GM18499 (cell line): ENCODE data around the gene PLA2G5.

Experiments used
- ATAC-seq: cut with Tn5 transposase; IDR thresholded peaks from one replicate; pipeline ENCODE4 v1.9.1; 2021; ENCODE audit warnings: moderate number of reproducible peaks; ENCODE audit not compliant: insufficient read depth, unreplicated experiment

PLA2G5 gene

DNA sequence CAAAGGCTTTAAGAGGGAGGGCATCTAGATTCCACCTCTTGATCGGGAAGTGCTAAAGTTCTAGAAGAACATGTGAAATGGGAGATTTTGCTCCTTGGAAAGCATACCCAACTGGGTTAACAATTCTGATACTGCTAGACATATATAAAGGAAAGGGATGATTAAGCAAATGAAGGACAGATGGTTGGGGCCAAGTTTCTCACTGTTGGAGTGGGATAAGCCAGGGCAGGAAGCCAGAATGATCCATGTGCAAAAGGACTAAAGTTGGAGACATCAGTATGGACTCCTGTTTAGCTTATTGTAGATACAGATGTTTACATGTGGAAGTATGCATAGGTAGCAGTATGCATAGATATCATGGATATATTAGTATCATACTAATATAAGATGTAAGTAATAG is 16.8 kb downstream of the PLA2G5 start:
- ATAC-seq, result no peak

DNA sequence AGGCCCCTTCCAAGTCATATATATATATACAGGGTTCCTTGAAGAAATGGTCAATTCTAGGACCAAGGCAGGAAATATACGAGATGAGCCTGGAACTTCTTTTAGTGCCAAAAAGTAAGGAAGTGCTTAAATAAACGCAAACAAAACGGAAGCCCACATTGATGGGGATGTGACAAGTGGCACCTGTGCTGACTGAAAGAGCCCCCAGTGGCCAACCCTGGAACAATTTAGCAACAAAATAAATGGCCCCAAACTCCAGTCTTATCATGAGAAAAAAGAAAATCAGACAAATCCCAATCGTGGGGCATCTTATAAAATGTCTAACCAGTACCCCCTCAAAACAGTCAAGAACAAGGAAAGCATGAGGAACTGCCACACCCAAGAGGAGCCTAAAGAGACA is 17.7 kb downstream of the PLA2G5 start:
- ATAC-seq, result no peak

DNA sequence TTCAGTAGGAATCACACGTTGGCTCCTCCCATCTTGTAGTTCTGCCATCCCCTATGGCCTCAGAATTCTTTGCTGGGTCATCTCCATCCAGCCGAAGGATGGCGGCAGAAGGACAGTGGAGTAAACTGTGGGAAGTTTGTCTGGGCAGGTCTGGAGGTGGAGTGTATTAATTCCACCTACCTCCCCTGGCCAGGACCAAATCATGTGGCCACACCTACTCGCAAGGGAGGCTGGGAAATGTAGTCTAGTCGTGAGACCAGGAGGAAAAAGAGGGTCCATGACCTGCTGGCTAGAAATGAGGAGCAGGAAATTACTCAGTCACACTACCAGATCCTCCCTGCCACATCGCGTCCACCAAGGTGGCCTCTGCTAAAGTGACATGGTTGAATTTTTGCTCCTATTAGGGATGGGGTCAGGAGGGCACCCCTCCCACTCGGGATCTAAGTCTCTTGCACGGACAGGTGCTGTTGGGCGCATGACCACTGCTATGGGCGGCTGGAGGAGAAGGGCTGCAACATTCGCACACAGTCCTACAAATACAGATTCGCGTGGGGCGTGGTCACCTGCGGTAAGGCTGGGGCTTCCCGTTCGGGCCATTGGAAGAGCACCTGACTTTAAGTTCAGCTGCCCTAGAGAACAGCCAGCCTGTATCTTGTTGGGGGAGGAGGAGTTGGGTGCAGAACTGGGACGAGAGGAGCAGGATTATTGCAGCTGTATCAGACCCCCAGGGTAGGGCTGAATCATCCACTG is 19.5 kb downstream of the PLA2G5 start:
- ATAC-seq, result no peak

DNA sequence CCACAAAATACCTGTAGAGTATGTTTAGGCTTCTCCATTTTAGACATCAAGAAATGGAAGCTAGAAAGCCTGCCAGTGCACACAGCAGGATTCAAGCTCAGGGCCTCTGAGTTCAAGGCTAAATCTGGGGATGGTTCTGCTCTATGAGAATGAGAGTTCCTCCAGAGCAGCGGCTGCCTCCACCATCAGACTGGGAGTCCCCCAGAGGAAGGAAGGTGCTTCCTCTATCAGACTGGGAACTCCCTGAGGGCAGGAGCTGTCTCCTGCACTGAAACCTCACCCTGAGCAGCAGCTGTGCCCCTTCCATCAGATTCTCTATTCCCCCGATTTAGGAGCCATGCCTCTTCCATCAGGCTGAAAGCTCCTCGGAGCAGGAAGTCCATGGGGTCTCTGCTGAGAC is 20.1 kb downstream of the PLA2G5 start:
- no peak for ATAC-seq

DNA sequence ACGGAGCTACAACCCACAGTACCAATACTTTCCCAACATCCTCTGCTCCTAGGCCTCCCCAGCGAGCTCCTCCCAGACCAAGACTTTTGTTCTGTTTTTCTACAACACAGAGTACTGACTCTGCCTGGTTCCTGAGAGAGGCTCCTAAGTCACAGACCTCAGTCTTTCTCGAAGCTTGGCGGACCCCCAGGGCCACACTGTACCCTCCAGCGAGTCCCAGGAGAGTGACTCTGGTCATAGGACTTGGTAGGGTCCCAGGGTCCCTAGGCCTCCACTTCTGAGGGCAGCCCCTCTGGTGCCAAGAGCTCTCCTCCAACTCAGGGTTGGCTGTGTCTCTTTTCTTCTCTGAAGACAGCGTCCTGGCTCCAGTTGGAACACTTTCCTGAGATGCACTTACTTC is 20.6 kb downstream of the PLA2G5 start:
- ATAC-seq, result no peak

DNA sequence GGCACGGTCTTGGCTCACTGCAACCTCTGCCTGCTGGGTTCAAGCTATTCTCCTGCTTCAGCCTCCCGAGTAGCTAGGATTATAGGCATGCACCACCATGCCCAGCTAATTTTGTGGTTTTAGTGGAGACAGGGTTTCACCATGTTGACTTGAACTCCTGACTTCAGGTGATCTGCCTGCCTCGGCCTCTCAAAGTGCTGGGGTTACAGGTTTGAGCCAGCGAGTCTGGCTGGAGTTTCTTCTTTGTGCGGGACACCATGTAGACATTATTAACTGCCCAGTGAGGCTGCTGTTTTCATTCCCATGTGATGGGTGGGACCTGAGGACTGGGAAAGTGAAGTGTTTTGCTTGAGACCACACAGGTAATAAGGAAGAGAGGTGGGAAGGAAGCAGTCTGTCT is 23.3 kb downstream of the PLA2G5 start:
- ATAC-seq, result no peak

DNA sequence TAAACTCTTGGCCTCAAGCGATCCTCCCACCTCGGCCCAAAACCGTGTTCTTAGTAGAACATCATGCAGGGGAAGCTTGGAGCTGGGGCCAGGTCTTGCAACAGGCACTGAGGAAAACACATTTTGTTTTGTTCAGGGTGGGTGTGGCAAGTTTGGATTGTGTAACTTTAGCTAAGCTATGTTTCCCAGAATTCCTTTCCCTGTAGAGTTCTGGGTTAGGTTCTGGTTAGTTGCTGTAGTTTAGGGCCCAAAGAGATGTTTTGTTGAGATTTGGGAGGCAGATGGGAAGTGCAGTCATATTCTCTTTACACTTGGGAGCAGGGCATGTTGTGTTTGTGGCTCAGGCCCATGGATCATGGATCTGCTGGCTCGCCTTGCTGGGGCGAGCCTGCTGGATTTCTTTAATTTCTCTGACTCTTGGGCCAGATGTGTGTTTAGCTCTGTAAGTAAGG is 24.0 kb downstream of the PLA2G5 start:
- ATAC-seq, result no peak

DNA sequence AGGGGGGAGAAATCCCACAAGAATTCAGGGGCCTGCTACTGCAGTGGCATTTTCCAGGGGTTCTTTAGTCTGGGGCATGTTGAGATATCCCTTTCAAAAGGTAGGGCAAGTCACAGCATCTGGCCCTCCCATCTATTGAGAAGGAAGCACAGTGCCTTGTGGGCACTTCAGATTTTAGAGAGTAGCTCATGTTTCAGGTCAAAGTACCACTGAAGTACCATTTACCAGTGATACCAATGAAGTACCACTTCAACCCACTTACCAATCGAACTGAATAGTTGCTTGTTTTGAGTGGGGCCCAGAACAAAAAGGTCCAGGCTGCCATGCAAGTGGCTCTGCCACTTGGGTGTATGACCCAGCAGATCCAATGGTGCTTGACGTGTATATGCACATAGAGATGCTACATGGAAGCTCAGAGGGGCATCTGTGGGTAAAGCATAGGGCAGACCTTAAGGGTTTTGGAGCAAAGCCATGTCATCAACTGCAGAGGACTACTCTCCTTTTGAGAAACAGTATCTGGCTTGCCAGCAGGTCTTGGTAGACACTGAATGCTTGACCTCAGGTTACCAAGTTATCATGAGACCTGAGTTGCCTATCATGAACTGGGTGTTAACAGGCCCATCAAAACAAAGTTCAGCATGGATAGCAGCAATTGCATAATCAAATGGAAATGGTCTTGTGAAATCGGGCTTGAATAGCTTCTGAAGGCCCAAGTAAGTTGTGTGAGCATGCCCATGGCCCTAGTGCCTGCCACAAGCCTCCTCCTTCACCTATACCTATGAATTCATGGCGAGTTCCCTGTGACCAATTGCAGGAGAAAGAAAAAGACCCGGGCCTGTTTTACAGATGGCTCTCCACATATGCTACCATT is 25.8 kb downstream of the PLA2G5 start:
- no peak for ATAC-seq

DNA sequence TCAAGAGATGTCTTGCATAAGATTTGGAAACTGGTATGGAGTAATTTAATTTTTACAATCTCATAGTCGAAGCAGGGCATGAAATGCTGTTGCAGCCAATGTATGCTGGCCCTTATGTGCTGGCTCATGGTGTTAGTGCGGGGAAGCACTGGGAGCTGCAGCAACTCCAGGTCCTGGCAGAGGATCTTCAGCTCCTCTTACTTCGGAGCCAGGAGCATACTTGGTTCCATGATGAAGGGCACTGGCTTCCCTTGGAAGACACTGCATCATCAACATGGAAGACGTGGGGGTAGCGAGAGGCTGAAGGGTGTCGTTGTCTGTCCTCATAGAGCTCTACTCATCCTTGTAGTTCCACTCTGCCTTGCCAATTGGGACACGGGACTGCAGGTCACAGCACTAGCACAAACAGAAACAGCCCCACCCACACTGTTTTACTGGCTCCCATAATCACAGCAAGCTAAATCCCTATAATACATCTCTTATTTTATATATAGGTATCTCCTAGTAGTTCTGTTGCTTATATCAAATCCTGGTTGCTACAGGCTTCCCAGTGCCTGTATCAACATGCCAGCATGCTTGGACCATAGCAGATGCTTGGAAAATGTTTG is 26.9 kb downstream of the PLA2G5 start:
- no peak for ATAC-seq

DNA sequence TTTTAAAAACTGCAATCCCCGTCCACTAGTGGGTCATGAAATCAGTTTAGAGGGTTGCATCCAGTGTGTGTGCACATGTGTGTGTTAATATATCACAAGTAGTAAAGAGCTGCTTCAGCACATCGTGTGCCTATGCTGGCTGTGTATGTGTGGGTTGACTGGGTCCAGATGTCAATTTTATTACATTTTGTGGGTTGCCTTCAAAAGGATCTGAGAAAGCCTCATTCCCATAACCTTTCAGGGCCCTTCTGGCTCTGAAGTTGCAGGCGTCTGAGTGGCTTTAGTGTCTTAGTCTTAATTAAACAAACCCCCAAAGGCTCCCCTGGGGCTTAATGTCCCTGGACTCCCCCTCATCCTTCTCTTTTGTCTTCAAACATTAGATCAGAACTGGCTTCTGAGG is 29.5 kb downstream of the PLA2G5 start:
- no peak for ATAC-seq

DNA sequence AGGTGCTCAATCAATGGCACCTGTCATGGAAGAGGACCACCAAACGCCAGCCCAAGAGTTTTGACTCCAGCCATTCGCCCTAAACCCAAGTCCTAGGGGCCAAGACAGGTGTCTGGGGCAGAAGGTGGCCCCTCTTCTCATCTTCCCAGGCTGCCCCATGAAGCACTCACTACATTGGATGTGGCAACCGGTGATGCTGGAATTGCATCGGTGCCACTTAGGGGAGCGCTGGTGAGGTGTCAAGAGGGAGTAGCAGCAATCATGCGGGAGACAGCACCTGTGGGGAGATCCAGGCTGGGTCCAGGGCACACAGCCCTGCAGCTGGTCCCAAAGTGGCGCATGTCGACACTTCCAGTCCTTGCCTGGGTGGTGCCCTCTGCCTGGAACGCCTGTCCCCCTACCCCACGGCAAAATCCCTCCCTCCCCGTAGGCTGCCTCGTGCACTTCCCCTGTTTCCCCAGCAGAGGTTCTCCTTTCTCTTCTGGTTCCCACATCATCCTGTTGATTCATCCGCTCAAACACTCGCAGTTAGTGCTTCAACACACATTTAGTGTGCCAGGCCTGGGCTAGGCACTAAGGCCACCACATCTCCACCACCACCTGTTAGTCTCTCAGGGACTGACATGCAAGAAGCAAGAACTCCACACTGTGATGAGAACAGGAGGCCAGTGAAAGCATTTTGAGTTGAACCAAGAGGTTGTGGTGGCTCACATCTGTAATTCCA is 30.8 kb downstream of the PLA2G5 start:
- ATAC-seq, result no peak

DNA sequence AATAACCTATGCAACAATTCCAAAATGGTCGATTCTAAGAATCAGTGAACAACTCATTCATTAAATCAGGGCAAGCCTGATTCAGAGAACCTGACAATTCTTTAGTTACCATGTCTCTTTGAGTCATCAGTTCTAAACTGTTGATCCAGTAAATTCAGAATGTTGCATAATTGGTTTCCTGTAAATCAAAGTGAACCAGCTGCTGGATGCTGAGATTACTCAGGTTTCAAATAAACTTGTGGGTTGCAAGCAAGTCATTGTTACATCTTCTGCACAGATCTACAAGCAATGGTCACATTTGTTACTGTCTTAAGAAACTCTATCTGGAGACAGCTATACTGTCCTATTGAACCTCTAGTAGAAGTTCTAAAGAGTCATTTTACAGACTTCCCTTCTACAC is 32.9 kb downstream of the PLA2G5 start:
- no peak for ATAC-seq

DNA sequence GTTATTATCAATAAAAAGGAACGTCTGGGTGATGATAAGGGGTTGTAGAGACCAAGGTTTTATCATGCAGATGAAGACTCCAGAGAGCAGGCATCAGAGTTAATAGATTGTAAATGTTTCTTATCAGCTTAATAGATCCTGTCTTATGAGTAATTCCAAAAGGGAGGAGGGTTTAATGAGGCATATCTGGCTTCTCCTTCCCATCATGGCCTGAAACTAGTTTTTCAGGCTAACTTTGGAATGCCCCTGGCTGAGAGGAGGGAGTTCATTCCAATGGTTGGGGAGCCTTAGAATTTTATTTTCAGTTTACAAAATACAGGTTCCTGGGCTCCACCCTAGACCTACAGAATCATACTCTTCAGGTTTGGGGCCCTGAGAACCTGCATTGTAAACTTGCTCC is 35.9 kb downstream of the PLA2G5 start:
- no peak for ATAC-seq

DNA sequence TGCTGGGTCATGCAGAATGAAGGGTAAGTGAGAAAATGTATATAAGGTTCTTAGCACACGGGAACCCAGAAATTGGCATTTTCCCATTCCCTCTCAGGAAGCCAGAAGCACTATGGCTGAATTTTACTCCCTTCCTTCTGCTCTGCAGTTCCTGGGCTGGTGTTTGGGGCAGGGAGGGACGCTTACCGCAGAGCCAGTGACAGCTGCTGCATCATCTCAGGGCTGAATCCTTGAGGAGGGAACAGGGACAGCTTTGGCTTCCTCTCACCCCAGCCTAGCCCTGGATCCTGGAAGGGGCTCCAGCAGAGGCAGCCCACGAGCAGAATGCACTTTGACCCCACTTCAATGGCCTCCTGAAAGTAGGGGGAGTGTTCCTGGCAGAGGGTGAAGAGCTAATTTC is 37.4 kb downstream of the PLA2G5 start:
- ATAC-seq, result no peak

DNA sequence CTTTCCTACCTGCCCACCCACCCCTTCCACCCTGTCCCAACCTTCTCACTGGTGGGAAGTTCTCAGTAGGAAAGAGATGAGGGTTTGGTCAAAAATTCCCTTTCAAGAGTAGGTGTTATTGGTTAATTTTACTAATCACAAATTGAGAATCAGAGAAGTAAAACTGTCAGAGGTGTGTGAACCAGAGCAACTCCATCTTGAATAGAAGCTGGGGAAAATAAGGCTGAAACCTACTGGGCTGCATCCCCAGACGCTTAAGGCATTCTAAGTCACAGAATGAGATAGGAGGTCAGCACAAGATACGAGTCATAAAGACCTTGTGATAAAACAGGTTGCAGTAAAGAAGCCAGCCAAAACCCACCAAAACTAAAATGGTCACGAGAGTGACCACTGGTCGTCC is 37.8 kb downstream of the PLA2G5 start:
- ATAC-seq, result no peak

DNA sequence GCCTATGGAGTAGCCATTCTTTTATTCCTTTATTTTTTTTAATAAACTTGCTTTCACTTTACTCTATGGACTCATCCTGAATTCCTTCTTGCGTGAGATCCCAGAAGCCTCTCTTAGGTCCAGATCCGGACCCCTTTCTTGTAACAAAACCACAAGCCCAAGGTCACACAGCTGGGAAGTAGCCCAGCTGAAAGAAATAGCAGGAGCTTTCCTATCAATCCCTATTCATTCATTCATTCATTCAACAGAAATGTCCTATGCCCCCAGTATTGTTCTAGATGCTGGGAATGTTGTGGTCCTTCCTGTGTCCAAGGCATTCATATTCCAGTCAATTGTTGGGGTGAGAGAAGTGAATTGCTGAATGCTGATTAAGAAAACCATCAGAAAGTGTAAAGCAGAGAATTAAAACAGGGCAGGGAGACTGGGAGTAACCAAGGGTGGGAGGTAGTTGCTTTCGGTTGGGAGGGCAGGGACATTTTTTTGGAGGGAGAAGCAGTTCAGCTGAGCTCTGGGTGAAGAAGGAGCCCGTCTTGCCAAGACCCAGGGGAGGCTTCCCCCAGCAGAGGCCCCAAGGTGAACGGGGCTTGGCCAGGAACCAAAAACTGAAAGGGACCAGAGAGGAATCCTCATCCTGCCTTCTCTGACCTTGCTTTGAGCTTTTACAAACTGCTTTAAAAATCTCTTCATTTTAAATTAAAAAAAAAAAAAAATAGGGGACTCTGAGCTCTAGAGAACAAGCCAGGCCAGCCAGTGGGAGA is 38.6 kb downstream of the PLA2G5 start:
- ATAC-seq, result no peak

DNA sequence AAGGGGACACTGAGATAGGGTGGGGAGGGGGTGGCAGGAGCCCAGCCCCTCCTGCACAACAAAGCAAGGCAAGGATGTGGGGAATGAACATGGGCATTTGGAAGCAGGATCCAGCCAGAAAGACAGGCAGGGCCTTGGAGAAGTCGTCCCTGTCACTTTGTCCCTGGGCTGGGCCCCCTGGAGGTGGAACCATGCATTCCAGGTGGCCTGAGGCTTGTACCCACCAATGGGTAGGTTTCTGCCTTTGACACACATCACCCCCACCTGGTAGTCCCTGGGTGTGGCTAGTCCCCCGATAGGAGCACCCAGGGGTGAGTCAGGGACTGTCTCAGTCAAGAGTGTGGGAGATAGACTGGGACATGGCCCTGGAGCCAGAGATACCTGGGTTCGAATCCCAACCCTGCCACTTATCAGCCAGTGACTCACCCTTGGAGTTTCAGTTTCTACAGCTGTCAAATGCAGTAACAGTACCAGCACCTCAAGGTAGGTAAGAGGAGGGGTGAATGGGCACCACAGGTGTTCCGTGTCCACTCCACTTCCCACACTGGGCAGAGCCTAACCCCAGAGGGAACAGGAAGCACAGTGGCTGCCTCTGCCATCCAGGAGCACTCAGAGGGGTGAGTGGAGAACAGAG is 39.3 kb downstream of the PLA2G5 start:
- ATAC-seq, result no peak

DNA sequence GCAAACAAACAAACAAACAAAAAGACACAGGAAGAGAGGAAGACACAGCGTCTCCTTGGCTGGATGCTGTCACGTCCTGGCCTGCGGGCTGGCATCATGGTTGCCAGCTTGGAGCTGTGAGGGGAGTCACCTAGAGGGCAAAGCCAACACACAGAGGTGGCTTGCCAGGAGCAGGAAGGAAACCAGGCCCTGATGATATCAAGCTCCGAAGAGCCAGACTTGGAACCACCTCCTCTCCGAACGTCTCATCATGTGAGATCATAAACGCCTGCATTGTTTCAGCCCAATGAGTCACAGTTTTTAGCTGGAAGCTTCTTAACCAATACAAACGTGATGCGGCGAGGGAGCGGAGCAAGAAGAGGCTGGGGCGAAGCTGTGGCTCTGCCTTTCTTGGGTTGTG is 40.7 kb downstream of the PLA2G5 start:
- ATAC-seq, result no peak

DNA sequence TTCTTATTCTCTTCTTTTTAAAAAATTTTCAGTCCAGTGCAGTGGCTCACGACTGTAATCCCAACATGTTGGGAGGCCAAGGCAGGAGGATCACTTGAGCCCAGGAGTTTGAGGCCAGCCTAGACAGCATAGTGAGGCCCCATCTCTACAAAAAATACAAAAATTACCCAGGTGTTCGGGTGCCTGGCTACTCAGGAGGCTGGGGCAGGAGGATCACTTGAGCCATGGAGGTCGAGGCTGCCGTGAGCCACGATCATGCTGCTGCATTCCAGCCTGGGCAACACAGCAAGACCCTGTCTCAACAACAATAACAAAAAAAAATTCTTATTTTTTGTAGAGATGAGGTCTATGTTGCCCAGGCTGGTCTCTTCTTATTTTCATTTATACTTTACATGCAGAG is 41.5 kb downstream of the PLA2G5 start:
- no peak for ATAC-seq
